GM21526 (cell line): ENCODE data around the gene RNF223.
"Not testable (repeated sequence)": the region's sequence is repeated elsewhere in the genome, so short reads cannot be mapped to it uniquely, and the experiment has no call there.

Experiments
- ATAC-seq: cut with Tn5 transposase; IDR thresholded peaks from one replicate; pipeline ENCODE4 v1.9.1; 2021; ENCODE audit warnings: moderate library complexity; ENCODE audit not compliant: unreplicated experiment, low FRiP score

RNF223 gene

DNA sequence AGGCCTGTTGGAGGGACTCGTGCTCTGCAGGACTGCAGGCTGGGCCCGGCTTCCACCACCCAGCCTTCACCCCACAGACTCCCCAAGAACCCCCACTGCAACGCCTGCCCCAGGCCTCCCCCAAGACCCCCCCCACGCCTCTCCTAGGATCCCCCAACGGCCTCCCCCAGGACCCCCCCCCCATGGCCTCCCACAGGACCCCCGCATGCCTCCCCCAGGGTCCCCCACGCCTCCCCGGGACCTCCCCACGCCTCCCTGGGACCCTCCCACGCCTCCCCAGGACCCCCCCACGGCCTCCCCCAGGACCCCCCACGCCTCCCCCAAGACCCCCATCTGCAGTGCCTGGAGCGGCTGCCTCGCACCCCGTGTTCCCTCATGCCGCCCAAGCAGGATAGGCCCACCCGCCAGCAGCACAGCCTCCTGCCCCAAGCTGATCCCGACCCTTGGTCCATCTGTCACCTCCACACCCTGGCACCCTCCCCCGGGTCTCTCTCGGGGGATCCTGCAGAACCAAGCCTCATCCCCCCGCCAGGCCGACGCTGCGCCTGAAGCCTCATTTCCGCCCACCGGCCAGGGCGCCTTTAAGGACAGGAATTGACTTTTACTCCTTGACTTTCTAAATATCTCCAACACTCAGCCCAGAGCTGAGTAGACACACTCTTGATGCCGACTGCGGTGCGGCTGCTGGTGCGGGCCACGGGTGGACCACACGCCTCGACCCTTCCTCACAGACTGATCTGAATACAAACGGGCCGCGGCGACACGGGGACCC is 14.1 kb upstream of the RNF223 start:
- ATAC-seq, result no peak

DNA sequence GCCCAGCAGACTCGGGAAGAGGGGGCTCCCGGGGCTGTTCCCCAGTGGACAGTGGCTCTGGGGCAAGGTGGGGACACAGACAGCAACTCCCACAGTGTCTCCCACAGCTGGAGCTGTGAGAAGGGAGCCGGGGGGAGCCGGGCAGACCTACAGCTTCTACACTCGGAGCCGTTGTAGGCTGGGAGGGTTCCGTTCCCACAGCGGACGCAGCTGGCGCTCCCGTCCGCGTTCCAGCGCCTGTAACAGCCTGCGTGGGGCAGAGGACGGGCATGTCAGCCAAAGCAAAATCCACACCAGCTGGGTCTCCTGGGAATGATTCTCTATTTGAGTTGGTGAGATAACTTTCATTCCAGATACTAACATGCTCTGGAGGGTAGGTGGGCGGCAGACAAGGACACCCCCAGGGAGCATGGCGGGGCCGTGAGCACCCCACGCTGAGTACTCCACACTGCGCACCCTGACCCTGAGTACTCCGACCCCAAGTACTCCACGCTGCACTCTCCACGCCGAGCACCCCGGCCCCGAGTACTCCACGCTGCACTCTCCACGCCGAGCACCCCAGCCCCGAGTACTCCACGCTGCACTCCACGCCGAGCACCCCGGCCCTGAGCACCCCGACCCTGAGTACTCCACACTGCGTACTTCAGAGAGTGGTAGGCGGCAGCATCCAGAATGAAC is 13.4 kb upstream of the RNF223 start:
- no peak for ATAC-seq

DNA sequence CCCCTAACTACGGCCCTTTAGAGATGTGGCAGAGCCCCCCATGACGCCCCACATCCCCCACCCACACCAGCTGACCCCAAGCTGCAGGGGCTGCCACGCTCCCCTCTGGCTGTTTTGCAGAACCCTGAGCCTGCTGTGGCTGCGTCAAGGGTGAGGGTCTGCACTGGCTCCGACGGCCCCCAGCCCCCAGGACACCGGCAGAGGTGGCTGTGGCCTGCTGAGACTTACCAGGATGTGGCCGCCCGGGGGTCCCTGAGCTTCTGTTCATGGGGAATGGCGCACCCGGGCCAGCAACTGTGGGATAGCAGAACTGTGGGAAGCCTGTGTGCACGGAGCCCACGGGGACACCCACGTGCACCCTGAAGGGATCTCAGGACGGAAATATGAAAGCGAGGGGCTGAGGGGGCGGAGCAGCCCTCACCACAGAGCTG is 12.8 kb upstream of the RNF223 start:
- no peak for ATAC-seq

DNA sequence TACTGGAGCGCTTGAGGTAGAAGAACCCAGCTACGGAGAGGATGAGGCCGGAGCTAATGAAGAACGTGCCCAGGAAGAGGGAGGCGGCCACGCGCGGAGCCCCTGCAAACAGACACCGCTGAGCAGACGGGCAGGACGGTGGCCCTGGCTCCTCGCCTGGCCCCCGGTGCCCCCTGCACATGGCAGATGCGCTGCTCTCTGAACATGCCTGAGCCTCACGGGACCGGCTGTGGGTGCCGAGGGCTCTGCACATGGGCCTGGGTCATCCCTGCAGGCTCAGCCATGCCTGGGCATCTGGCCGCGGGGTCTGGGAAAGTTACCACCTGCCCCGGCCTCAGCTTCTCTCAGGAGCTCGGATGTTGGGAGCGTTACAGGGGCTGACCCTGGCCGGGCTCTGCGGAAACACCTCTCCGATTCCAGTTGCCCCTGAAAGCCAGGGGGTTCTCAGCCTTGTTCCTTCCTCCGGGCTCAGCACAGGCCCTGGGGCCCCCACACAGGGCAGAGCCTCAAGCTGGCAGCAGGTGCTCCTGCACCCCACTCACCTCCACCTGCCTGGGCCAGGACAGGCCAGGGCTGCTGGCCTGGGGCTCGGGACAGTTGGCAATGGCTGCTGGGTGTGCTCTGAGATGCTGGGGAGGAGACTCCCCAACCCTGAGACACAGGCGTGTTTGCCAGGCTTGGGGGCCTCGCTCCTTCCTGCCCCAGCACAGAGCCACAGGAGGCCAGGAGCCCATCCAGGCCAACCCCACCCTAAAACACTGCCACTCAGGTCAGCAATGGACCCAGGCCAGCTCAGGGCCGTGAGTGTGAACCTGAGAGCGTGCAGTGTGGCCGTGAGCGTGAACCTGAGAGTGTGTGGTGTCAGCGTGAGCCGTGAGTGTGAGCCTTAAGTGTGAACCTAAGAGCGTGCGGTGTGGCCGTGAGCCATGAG is 12.1 kb upstream of the RNF223 start:
- no peak for ATAC-seq

GRCh38 chr1:1085171-1085841 is 11.2 kb upstream of the RNF223 start:
- no peak for ATAC-seq

- ATAC-seq, result no peak
Measured at GRCh38 chr1:1084372-1085170, 10.5 kb upstream of the RNF223 start.

- no peak for ATAC-seq
Measured at GRCh38 chr1:1083416-1084371, 9.6 kb upstream of the RNF223 start.

- ATAC-seq, result no peak
Measured at GRCh38 chr1:1082776-1083415, 8.8 kb upstream of the RNF223 start.

GRCh38 chr1:1082239-1082775 is 8.2 kb upstream of the RNF223 start:
- ATAC-seq, result no peak

GRCh38 chr1:1081311-1082238 is 7.5 kb upstream of the RNF223 start:
- no peak for ATAC-seq

DNA sequence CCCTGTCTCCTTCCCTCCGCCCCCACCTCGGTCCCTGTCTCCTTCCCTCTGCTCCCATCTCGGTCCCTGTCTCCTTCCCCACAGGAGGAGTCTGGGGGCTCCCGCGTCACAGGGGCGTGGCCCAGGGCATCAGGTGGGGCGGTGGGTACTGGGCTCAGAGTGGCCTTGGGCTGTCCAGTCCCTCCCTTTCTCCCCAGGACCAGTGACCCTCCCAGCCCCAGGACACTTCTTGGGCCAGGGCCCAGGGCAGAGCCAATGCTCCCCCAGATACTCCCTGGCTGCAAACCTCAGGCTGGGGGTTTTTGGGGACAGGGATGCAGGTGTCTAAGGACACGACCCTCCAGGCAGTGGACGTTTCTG is 6.8 kb upstream of the RNF223 start:
- ATAC-seq, result no peak

DNA sequence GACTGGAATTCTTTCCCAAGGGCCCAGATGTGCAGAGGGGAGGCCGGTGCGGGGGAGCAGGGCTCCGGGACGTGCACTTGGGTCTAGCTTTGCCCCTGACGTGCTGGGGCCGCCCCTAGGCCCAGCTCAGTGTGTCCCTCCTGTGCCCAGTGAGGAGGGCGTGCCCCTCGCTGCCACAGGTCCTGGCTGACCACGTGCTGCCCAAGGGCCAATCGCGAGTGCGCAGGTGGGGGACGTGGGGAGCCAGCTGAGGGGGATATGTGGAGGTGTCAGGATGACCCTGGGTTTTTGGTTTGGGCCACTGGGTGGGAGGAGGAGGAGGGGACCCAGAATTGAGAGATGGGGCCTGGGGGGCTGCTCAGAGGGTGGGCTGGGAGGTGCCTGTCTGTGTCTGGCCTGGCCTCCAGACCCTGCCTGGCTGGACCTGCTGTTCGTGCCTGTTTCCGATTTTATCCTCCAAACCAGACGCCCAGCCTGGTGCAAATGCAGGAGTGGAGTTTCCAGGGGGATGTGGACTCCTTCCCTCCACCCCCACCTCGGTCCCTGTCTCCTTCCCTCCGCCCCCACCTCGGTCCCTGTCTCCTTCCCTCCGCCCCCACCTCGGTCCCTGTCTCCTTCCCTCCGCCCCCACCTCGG is 6.1 kb upstream of the RNF223 start:
- no peak for ATAC-seq

DNA sequence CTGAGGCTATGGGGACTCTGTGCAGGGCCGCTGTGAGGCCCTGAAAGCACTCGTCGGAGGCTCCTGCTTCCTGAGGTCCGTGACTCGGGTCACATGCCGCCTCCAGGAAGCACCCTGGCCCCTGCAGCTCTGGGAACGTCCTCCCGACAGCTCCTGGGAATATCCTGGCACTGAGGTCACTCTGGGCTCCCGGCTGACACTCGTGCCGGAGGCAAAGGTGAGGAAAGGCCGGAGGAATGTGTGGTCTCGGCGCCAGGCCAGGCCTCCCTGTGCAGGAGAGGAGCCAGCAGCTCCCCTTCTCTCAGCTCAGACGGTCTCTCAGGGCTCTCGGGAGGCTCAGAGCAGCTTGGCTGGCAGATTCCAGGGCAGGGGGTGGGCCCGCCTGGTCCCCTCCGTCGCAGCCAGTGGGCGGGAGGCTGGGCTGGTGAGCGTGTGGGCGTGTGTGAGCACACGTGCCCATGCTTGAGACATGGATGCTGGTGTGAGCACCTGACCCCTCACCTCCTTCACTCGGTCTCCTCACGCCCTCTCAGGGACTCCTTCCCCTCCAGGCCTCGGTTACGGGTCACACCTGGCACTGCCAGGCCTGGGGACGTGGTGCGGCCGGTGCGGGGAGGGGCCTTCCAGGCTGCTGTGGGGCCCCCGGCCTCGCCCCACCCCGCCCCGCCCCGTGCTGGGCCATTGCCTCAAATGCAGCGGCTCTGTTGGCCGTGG is 5.5 kb upstream of the RNF223 start:
- no peak for ATAC-seq

GRCh38 chr1:1077396-1077795 is 3.3 kb upstream of the RNF223 start:
- not testable (repeated sequence) for ATAC-seq

DNA sequence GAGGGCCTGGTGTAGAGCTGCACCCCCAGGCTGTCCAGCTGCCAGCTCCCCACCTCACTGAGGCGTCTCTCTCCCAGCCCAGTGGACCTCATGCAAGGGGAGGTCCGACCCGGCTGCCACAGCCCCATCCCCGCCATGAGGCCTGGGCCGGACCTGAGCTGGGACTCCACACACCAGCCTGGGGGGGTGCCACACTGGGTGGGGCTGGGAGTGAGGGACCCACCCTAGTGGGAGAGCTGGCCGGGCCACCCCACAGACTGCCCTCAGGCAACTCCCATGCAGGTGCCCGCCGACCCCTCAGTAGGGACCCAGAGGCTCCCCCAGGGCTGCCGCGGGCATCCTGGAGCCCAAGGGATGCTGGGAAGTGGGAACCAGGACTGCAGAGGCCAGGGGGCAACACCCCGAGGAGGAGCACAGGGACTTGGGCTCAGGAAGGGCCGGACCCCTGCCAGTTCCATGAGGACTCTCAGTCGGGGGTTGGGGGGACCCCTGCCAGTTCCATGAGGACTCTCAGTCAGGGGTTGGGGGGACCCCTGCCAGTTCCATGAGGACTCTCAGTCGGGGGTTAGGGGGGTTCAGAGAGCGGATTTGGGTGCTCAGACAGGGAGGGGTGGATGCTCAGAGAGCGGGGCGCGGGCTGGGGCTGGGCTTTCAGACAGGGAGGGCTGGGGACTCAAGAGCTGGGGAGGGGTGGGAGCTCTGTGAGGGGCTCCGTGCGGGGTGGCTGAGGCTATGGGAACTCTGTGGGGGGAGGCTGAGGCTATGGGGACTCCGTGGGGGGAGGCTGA is 1.2 kb upstream of the RNF223 start:
- ATAC-seq, result no peak
